GM06990 (cell line): ENCODE results near the gene CCDC39.
"Not testable (repeated sequence)": the region's sequence is repeated elsewhere in the genome, so short reads cannot be mapped to it uniquely, and the experiment has no call there.

Source experiments
- DNase-seq: peaks from one replicate; pipeline ENCODE4 v3.0.0-alpha.2; 2011; ENCODE audit not compliant: insufficient read length; ENCODE audit errors: extremely low read depth
- H3K27me3 ChIP-seq: replicated peaks from 2 replicates; pipeline ENCODE4 v1.6.0; 2011; ENCODE audit warnings: low read length; ENCODE audit not compliant: control insufficient read depth, insufficient read depth
- H3K36me3 ChIP-seq: 2 replicates; pipeline ENCODE4 v1.5.1; 2011; ENCODE audit warnings: low read length; ENCODE audit not compliant: control insufficient read depth, insufficient read depth
- H3K4me3 ChIP-seq: replicated peaks from 2 replicates; pipeline ENCODE4 v1.5.1; 2011; ENCODE audit warnings: low read depth, mild to moderate bottlenecking, control low read depth, low read length
- TF ChIP-seq, protein P1 (sequence below): IDR thresholded peaks from 2 replicates; pipeline ENCODE4 v1.5.1; 2011; ENCODE audit warnings: low read length, control low read depth, mild to moderate bottlenecking, inconsistent platforms; ENCODE audit not compliant: insufficient read depth, poor library complexity, severe bottlenecking

Gene CCDC39

GRCh38 chr3:180611006-180611405, 68.3 kb downstream of the CCDC39 start:
- TF ChIP-seq, protein P1, sequence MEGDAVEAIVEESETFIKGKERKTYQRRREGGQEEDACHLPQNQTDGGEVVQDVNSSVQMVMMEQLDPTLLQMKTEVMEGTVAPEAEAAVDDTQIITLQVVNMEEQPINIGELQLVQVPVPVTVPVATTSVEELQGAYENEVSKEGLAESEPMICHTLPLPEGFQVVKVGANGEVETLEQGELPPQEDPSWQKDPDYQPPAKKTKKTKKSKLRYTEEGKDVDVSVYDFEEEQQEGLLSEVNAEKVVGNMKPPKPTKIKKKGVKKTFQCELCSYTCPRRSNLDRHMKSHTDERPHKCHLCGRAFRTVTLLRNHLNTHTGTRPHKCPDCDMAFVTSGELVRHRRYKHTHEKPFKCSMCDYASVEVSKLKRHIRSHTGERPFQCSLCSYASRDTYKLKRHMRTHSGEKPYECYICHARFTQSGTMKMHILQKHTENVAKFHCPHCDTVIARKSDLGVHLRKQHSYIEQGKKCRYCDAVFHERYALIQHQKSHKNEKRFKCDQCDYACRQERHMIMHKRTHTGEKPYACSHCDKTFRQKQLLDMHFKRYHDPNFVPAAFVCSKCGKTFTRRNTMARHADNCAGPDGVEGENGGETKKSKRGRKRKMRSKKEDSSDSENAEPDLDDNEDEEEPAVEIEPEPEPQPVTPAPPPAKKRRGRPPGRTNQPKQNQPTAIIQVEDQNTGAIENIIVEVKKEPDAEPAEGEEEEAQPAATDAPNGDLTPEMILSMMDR, result no peak
- Histone ChIP-seq H3K36me3 (peaks cover 7% of the 10 kb centered on the region), H3K27me3 (no peaks in the 10 kb centered on the region), H3K4me3 (no peak overlapping the region)
- no peak for DNase-seq

DNA sequence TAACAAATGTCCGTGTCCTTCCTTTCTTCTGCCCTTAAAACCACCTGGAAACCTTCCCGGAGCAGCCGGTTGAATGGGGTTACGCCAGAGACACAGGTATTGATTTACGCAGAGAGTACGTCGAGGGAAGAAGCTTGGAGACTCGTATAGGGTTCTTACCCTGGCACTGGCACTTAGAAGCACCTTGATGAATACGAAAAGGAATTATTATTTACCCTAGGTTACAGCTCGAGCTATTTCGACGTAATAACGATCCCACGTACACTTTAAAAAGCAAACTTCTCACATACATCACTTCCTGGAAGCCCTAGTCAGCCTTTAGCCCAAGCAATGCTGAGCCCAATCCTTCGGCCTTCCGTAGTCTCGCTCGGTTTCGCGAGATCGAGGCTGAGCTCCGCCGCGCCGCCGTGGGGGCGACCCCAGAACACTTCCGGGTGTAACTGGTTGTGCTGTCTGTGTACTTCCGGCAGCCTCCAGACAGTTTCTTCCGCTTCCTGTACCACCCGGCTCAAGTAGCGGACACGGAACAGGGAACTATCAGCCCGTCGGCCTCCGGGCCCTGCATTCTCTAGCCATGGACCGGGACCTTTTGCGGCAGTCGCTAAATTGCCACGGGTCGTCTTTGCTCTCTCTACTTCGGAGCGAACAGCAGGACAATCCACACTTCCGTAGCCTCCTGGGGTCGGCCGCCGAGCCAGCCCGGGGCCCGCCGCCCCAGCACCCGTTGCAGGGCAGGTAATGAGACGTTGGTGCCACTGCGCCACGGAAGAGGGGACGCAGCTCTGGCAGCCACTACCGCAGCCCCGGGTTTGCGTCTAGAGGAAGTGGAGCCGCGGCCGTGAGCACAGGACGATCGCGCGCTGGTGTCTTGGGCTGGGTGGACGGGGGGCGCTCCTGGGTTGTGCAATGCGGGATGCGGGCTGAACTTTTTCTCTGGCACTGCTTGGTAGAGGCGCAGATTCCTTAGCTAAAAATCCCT, 77.3 kb downstream of the CCDC39 start, which contains the start of gene TTC14:
TSS of gene TTC14 (plus strand) at position 476 of the 979 bp plus-strand sequence. CDS start at position 575, 99 bp downstream.
- Histone ChIP-seq H3K27me3 (no peaks in the 10 kb centered on the region), H3K36me3 (peaks cover 1% of the 10 kb centered on the region), H3K4me3 (peak within 1 kb of the TSS; percentile 72)
- TF ChIP-seq, protein P1, result peak; percentile 46
- peak; percentile 95 for DNase-seq

- H3K4me3 ChIP-seq, result no peak overlapping the region
- DNase-seq, result no peak
- H3K27me3 ChIP-seq, result no peaks in the 10 kb centered on the region
- TF ChIP-seq, protein P1, result no peak
- H3K36me3 ChIP-seq, result no peaks in the 10 kb centered on the region
Measured at GRCh38 chr3:180600473-180600872, 78.8 kb downstream of the CCDC39 start.

GRCh38 chr3:180595559-180595935, 83.7 kb downstream of the CCDC39 start:
- TF ChIP-seq, protein P1, result no peak
- no peaks in the 10 kb centered on the region for H3K36me3 ChIP-seq
- no peak overlapping the region for H3K4me3 ChIP-seq
- DNase-seq, result no peak
- H3K27me3 ChIP-seq, result no peaks in the 10 kb centered on the region

DNA sequence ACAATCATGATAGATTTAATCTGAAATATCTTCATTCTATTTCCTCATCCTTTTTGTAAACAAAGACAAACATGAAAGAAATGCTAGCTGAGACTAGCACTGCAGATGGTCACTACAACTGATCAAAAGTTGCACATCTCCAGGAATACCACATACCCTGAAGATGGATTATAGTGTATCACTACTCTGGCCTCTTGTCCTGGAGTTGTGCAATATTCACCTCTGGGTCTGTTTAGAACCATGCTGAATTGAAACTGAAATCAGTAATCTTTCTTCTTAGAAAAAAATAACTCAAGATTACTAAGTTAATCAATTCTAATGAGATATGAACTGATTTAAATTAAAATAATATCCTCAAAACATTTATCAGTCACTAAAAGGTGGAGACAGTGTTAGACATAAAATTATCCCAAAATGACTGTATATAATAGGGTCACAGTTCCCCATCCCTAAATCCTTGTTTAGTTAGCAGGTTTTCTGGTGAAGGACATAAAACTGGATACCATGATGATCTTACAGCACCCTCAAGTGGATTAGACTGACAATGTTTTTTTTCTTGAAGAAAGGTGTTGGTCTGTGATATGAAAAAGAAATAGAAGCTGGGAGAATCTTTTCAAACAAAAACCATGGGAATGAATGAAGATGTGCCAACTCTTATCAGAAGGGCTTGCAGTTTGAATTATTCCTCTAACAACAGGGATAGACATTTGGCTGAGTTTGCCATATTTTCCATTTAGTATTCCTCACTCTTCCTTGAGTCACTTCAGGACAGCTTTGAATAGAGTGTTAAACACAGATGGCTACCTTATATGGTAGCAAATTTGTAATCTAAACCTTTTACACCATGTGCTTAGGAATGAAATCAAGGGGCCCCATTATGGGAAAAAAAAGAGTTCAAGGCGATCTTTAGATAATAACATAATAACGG, 84.4 kb downstream of the CCDC39 start:
- no peak for DNase-seq
- no peaks in the 10 kb centered on the region for H3K27me3 ChIP-seq
- no peak overlapping the region for H3K4me3 ChIP-seq
- no peaks in the 10 kb centered on the region for H3K36me3 ChIP-seq
- TF ChIP-seq, protein P1, result peak; percentile 54

- DNase-seq, H3K4me3 ChIP-seq, H3K36me3 ChIP-seq, H3K27me3 ChIP-seq: not testable (repeated sequence)
Measured at GRCh38 chr3:180593631-180594030, 85.7 kb downstream of the CCDC39 start.
